ENCODE data around the gene DAPP1. TPM values are rescaled to one million over a fixed set of nuclear protein-coding genes. Genes with fewer than 3 reads are reported as not detected.
A peak's percentile ranks its signal among the peaks of the same experiment; 100 is the strongest.

Gene DAPP1
- total and polyA plus RNA-seq, 2 donors from 2014 or later = 0.34 to 10.1 TPM

DNA sequence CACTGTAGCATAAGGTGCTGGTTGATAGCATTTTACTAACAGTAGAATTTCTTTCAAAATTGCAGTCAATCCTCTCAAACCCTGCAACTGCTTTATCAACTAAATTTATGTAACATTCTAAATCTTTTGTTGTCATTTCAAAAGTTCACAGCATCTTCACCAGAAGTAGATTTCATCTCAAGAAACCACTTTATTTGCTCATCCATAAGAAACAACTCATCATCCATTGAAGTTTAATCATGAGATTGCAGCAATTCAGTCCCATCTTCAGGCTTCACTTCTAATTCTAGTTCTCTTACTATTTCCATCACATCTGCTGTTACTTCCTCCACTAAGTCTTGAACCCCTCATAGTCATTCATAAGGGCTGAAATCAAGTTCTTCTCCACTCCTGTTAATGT is 55.9 kb downstream of the DAPP1 start:
- DNase-seq (no peak), FAIRE-seq (no peak)
- no peaks in the 10 kb centered on the region for H3K9me3 ChIP-seq (ENCODE audit: control insufficient read depth in 2 of 3, insufficient read depth in 1 of 3, low read length in 3 of 3)
- TF ChIP-seq, protein P1, sequence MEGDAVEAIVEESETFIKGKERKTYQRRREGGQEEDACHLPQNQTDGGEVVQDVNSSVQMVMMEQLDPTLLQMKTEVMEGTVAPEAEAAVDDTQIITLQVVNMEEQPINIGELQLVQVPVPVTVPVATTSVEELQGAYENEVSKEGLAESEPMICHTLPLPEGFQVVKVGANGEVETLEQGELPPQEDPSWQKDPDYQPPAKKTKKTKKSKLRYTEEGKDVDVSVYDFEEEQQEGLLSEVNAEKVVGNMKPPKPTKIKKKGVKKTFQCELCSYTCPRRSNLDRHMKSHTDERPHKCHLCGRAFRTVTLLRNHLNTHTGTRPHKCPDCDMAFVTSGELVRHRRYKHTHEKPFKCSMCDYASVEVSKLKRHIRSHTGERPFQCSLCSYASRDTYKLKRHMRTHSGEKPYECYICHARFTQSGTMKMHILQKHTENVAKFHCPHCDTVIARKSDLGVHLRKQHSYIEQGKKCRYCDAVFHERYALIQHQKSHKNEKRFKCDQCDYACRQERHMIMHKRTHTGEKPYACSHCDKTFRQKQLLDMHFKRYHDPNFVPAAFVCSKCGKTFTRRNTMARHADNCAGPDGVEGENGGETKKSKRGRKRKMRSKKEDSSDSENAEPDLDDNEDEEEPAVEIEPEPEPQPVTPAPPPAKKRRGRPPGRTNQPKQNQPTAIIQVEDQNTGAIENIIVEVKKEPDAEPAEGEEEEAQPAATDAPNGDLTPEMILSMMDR (IDR thresholded peaks at IDR 0.05; ENCODE audit: borderline replicate concordance, extremely low read depth, insufficient read depth) = no peak
- no peak overlapping the region for H3K9ac ChIP-seq (ENCODE audit: low read length in 3 of 3)
- no peaks in the 10 kb centered on the region for H3K36me3 ChIP-seq (ENCODE audit: control insufficient read depth in 2 of 3, insufficient read depth in 3 of 3, low read length in 3 of 3)
- intact Hi-C loops (cut with DNase I) = no loop called here
- H3K27me3 ChIP-seq (ENCODE audit: control insufficient read depth, insufficient read depth, low read length) = no peaks in the 10 kb centered on the region
- no peak overlapping the region for H3K4me3 ChIP-seq (ENCODE audit: low read length in 3 of 3)
- no peak overlapping the region for H3K27ac ChIP-seq (ENCODE audit: low read depth in 2 of 2, low read length in 2 of 2)
- no peaks in the 10 kb centered on the region for H3K4me1 ChIP-seq (ENCODE audit: control insufficient read depth in 2 of 3, insufficient read depth in 2 of 3, low read depth in 1 of 3, low read length in 3 of 3)

DNA sequence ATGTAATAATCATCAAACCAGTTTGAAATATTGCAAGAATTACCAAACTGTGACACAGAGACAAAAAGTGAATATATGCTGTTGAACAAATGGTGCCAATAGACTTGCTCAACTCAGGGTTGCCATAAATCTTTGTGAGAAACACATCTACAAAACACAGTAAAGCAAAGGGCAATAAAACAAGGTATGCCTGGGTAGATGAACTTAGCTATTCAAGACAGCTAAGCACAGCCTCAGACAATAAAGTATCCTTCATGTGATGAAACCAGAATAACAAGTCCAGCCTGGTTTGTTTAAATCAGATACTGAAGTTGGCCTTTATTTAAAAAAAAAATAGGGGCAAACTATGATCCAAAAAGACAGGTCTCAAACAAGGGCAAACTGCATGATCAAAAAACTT is 58.4 kb downstream of the DAPP1 start:
- H3K4me3 ChIP-seq (ENCODE audit: low read length in 3 of 3) = no peak overlapping the region
- H3K4me1 ChIP-seq (ENCODE audit: control insufficient read depth in 2 of 3, insufficient read depth in 2 of 3, low read depth in 1 of 3, low read length in 3 of 3) = peaks cover 0 to 5% (median 0%) of the 10 kb centered on the region in 3 donors
- TF ChIP-seq, protein P1 (IDR thresholded peaks at IDR 0.05; ENCODE audit: borderline replicate concordance, extremely low read depth, insufficient read depth) = no peak
- H3K27me3 ChIP-seq (ENCODE audit: control insufficient read depth, insufficient read depth, low read length) = no peaks in the 10 kb centered on the region
- H3K9ac ChIP-seq (ENCODE audit: low read length in 3 of 3) = no peak overlapping the region
- intact Hi-C loops (cut with DNase I) = no loop called here
- H3K36me3 ChIP-seq (ENCODE audit: control insufficient read depth in 2 of 3, insufficient read depth in 3 of 3, low read length in 3 of 3) = peaks cover 5 to 6% (median 5%) of the 10 kb centered on the region in 3 donors
- DNase-seq (peak in 1 of 5 donors; percentile 8), FAIRE-seq (no peak)
- H3K27ac ChIP-seq (ENCODE audit: low read depth in 2 of 2, low read length in 2 of 2) = no peak overlapping the region
- no peaks in the 10 kb centered on the region for H3K9me3 ChIP-seq (ENCODE audit: control insufficient read depth in 2 of 3, insufficient read depth in 1 of 3, low read length in 3 of 3)

- intact Hi-C loops (cut with DNase I) = no loop called here
- Histone ChIP-seq H3K36me3 (ENCODE audit: control insufficient read depth in 2 of 3, insufficient read depth in 3 of 3, low read length in 3 of 3) (peaks cover 13 to 18% (median 13%) of the 10 kb centered on the region in 3 donors), H3K4me1 (ENCODE audit: control insufficient read depth in 2 of 3, insufficient read depth in 2 of 3, low read depth in 1 of 3, low read length in 3 of 3) (peaks cover 0 to 5% (median 0%) of the 10 kb centered on the region in 3 donors), H3K27me3 (ENCODE audit: control insufficient read depth, insufficient read depth, low read length) (no peaks in the 10 kb centered on the region), H3K27ac (ENCODE audit: low read depth in 2 of 2, low read length in 2 of 2) (no peak overlapping the region), H3K4me3 (ENCODE audit: low read length in 3 of 3) (no peak overlapping the region), H3K9ac (ENCODE audit: low read length in 3 of 3) (no peak overlapping the region), H3K9me3 (ENCODE audit: control insufficient read depth in 2 of 3, insufficient read depth in 1 of 3, low read length in 3 of 3) (no peaks in the 10 kb centered on the region)
- FAIRE-seq (no peak), DNase-seq (no peak)
- TF ChIP-seq, protein P1 (IDR thresholded peaks at IDR 0.05; ENCODE audit: borderline replicate concordance, extremely low read depth, insufficient read depth) = no peak
These were observed 60.3 kb downstream of the DAPP1 start for GRCh38 chr4:99876946-99877345.

DNA sequence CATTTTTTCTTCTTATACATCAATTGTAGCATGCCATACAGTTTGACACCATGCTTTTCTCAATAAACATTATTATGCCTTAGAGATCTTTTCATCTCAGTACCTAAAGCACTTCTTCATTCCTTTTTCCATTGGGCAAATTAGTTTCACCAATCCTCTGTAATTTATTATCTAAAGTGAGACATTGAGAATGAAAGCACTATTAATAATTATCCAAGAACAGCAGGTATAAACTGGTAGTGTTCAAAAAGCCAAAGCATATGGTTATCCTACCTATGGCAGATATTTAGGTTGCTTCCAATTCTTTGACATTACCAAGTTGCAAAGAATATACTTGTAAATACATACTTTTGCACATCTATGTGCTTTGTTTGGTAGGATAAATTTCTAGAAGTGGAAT is 62.0 kb downstream of the DAPP1 start:
- Histone ChIP-seq H3K27me3 (ENCODE audit: control insufficient read depth, insufficient read depth, low read length) (no peaks in the 10 kb centered on the region), H3K9ac (ENCODE audit: low read length in 3 of 3) (no peak overlapping the region), H3K9me3 (ENCODE audit: control insufficient read depth in 2 of 3, insufficient read depth in 1 of 3, low read length in 3 of 3) (no peaks in the 10 kb centered on the region), H3K4me1 (ENCODE audit: control insufficient read depth in 2 of 3, insufficient read depth in 2 of 3, low read depth in 1 of 3, low read length in 3 of 3) (peaks cover 0 to 5% (median 0%) of the 10 kb centered on the region in 3 donors), H3K36me3 (ENCODE audit: control insufficient read depth in 2 of 3, insufficient read depth in 3 of 3, low read length in 3 of 3) (peaks cover 13 to 18% (median 13%) of the 10 kb centered on the region in 3 donors), H3K27ac (ENCODE audit: low read depth in 2 of 2, low read length in 2 of 2) (no peak overlapping the region), H3K4me3 (ENCODE audit: low read length in 3 of 3) (no peak overlapping the region)
- intact Hi-C loops (cut with DNase I) = no loop called here
- FAIRE-seq = peak; percentile 55
- DNase-seq = peak in 2 of 5 donors; percentile 9 to 14
- TF ChIP-seq, protein P1 (IDR thresholded peaks at IDR 0.05; ENCODE audit: borderline replicate concordance, extremely low read depth, insufficient read depth) = no peak
